ENCODE results near the gene HTR2C. TPM values are rescaled to one million over a fixed set of nuclear protein-coding genes. Genes with fewer than 3 reads are reported as not detected.
"Not testable (repeated sequence)": the region's sequence is repeated elsewhere in the genome, so short reads cannot be mapped to it uniquely, and the experiment has no call there.

HTR2C gene
- total and polyA plus RNA-seq, 4 experiments from 2014 or later = not detected

GRCh38 chrX:114584983-114585842 is 1.3 kb downstream of the HTR2C start:
- DNase-seq = no peak
- H3K4me3 ChIP-seq (ENCODE audit: low read length in 2 of 2) = no peak overlapping the region
- CTCF ChIA-PET (ENCODE audit: partially characterized antibody) = no interaction called here
- no peak overlapping the region for H3K27ac ChIP-seq (ENCODE audit: low read depth, low read length)
- Mint-ChIP-seq H3K4me1 (peaks cover 0 to 2% (median 0%) of the 10 kb centered on the region in 4 donors), H3K27ac (peak overlapping the region in 1 of 7 donors; percentile 25), H3K27me3 (peaks cover 2 to 11% of the 10 kb centered on the region in 2 donors), H3K9me3 (peaks cover 0 to 21% (median 7%) of the 10 kb centered on the region in 8 donors), H3K4me3 (no peak overlapping the region), H3K36me3 (no peaks in the 10 kb centered on the region)
- intact Hi-C loops (cut with micrococcal nuclease) = no loop called here
- H3K27me3 ChIP-seq (ENCODE audit: insufficient read depth, low read length) = no peaks in the 10 kb centered on the region
- no peaks in the 10 kb centered on the region for H3K36me3 ChIP-seq (ENCODE audit: insufficient read depth, low read length)
- POLR2A ChIA-PET (ENCODE audit: partially characterized antibody) = no interaction called here
- no peaks in the 10 kb centered on the region for H3K9me3 ChIP-seq (ENCODE audit: control insufficient read depth in 1 of 2, low read length in 2 of 2)
- H3K4me1 ChIP-seq (ENCODE audit: insufficient read depth, low read length) = no peaks in the 10 kb centered on the region

- POLR2A ChIA-PET (ENCODE audit: partially characterized antibody) = no interaction called here
- Mint-ChIP-seq H3K9me3 (peaks cover 0 to 3% (median 0%) of the 10 kb centered on the region in 8 donors), H3K27ac (no peak overlapping the region), H3K4me3 (no peak overlapping the region), H3K4me1 (no peaks in the 10 kb centered on the region), H3K36me3 (no peaks in the 10 kb centered on the region), H3K27me3 (no peaks in the 10 kb centered on the region)
- Histone ChIP-seq H3K4me3 (ENCODE audit: low read length in 2 of 2) (no peak overlapping the region), H3K27me3 (ENCODE audit: insufficient read depth, low read length) (no peaks in the 10 kb centered on the region), H3K27ac (ENCODE audit: low read depth, low read length) (no peak overlapping the region), H3K36me3 (ENCODE audit: insufficient read depth, low read length) (no peaks in the 10 kb centered on the region), H3K4me1 (ENCODE audit: insufficient read depth, low read length) (no peaks in the 10 kb centered on the region), H3K9me3 (ENCODE audit: control insufficient read depth in 1 of 2, low read length in 2 of 2) (no peaks in the 10 kb centered on the region)
- intact Hi-C loops (cut with micrococcal nuclease) = no loop called here
- DNase-seq = no peak
- CTCF ChIA-PET (ENCODE audit: partially characterized antibody) = no interaction called here
Measured at GRCh38 chrX:114591121-114591520, 7.2 kb downstream of the HTR2C start.

- H3K4me3 ChIP-seq (ENCODE audit: low read length in 2 of 2) = no peak overlapping the region
- H3K27ac Mint-ChIP-seq = no peak overlapping the region
- CTCF ChIA-PET (ENCODE audit: partially characterized antibody) = no interaction called here
- no peaks in the 10 kb centered on the region for H3K4me1 Mint-ChIP-seq
- intact Hi-C loops (cut with micrococcal nuclease) = no loop called here
- no peak for DNase-seq
- H3K36me3 Mint-ChIP-seq = no peaks in the 10 kb centered on the region
- H3K9me3 Mint-ChIP-seq = peaks cover 0 to 2% (median 0%) of the 10 kb centered on the region in 8 donors
- H3K36me3 ChIP-seq (ENCODE audit: insufficient read depth, low read length) = no peaks in the 10 kb centered on the region
- no peaks in the 10 kb centered on the region for H3K27me3 Mint-ChIP-seq
- no peaks in the 10 kb centered on the region for H3K4me1 ChIP-seq (ENCODE audit: insufficient read depth, low read length)
- no peaks in the 10 kb centered on the region for H3K27me3 ChIP-seq (ENCODE audit: insufficient read depth, low read length)
- H3K9me3 ChIP-seq (ENCODE audit: control insufficient read depth in 1 of 2, low read length in 2 of 2) = no peaks in the 10 kb centered on the region
- POLR2A ChIA-PET (ENCODE audit: partially characterized antibody) = no interaction called here
- H3K27ac ChIP-seq (ENCODE audit: low read depth, low read length) = no peak overlapping the region
- H3K4me3 Mint-ChIP-seq = no peak overlapping the region
Measured at GRCh38 chrX:114599305-114599704, 15.4 kb downstream of the HTR2C start.

- H3K27ac Mint-ChIP-seq = no peak overlapping the region
- DNase-seq = no peak
Measured at GRCh38 chrX:114599911-114600310, 16.0 kb downstream of the HTR2C start.

GRCh38 chrX:114606619-114607018 is 22.7 kb downstream of the HTR2C start:
- DNase-seq; H3K36me3 Mint-ChIP-seq; H3K27me3 ChIP-seq (ENCODE audit: insufficient read depth, low read length); POLR2A ChIA-PET (ENCODE audit: partially characterized antibody); H3K9me3 Mint-ChIP-seq; H3K27me3 Mint-ChIP-seq; intact Hi-C loops (cut with micrococcal nuclease); H3K27ac ChIP-seq (ENCODE audit: low read depth, low read length); H3K4me3 Mint-ChIP-seq; H3K4me1 ChIP-seq (ENCODE audit: insufficient read depth, low read length); H3K4me3 ChIP-seq (ENCODE audit: low read length in 2 of 2); H3K9me3 ChIP-seq (ENCODE audit: control insufficient read depth in 1 of 2, low read length in 2 of 2); H3K36me3 ChIP-seq (ENCODE audit: insufficient read depth, low read length); CTCF ChIA-PET (ENCODE audit: partially characterized antibody); H3K4me1 Mint-ChIP-seq; H3K27ac Mint-ChIP-seq: not testable (repeated sequence)

More at GRCh38 chrX:114599911-114600310, 16.0 kb downstream of the HTR2C start:
- no peaks in the 10 kb centered on the region for H3K9me3 ChIP-seq (ENCODE audit: control insufficient read depth in 1 of 2, low read length in 2 of 2)
- CTCF ChIA-PET (ENCODE audit: partially characterized antibody) = no interaction called here
- H3K4me1 ChIP-seq (ENCODE audit: insufficient read depth, low read length) = no peaks in the 10 kb centered on the region
- Mint-ChIP-seq H3K9me3 (peaks cover 0 to 2% (median 0%) of the 10 kb centered on the region in 8 donors), H3K36me3 (no peaks in the 10 kb centered on the region), H3K4me3 (no peak overlapping the region), H3K4me1 (no peaks in the 10 kb centered on the region), H3K27me3 (no peaks in the 10 kb centered on the region)
- no peaks in the 10 kb centered on the region for H3K36me3 ChIP-seq (ENCODE audit: insufficient read depth, low read length)
- H3K27ac ChIP-seq (ENCODE audit: low read depth, low read length) = no peak overlapping the region
- intact Hi-C loops (cut with micrococcal nuclease) = no loop called here
- H3K27me3 ChIP-seq (ENCODE audit: insufficient read depth, low read length) = no peaks in the 10 kb centered on the region
- POLR2A ChIA-PET (ENCODE audit: partially characterized antibody) = no interaction called here
- no peak overlapping the region for H3K4me3 ChIP-seq (ENCODE audit: low read length in 2 of 2)

- ChIA-PET POLR2A (ENCODE audit: partially characterized antibody) (no interaction called here), CTCF (ENCODE audit: partially characterized antibody) (no interaction called here)
- no peak overlapping the region for H3K4me3 ChIP-seq (ENCODE audit: low read length in 2 of 2)
- intact Hi-C loops (cut with micrococcal nuclease) = no loop called here
- no peaks in the 10 kb centered on the region for H3K36me3 ChIP-seq (ENCODE audit: insufficient read depth, low read length)
- Mint-ChIP-seq H3K9me3 (peaks cover 0 to 2% (median 0%) of the 10 kb centered on the region in 8 donors), H3K27me3 (no peaks in the 10 kb centered on the region), H3K4me1 (no peaks in the 10 kb centered on the region), H3K27ac (no peak overlapping the region), H3K36me3 (no peaks in the 10 kb centered on the region), H3K4me3 (no peak overlapping the region)
- H3K27ac ChIP-seq (ENCODE audit: low read depth, low read length) = no peak overlapping the region
- no peaks in the 10 kb centered on the region for H3K27me3 ChIP-seq (ENCODE audit: insufficient read depth, low read length)
- peak in 4 of 5 donors; percentile 16 to 30 (median 20) for DNase-seq
- H3K4me1 ChIP-seq (ENCODE audit: insufficient read depth, low read length) = no peaks in the 10 kb centered on the region
- no peaks in the 10 kb centered on the region for H3K9me3 ChIP-seq (ENCODE audit: control insufficient read depth in 1 of 2, low read length in 2 of 2)
Measured at GRCh38 chrX:114611018-114611619, 27.2 kb downstream of the HTR2C start.

GRCh38 chrX:114615765-114616164 is 31.9 kb downstream of the HTR2C start:
- Mint-ChIP-seq H3K27me3 (no peaks in the 10 kb centered on the region), H3K27ac (no peak overlapping the region), H3K36me3 (no peaks in the 10 kb centered on the region), H3K4me1 (no peaks in the 10 kb centered on the region), H3K9me3 (peaks cover 0 to 2% (median 0%) of the 10 kb centered on the region in 8 donors), H3K4me3 (no peak overlapping the region)
- Histone ChIP-seq H3K27ac (ENCODE audit: low read depth, low read length) (no peak overlapping the region), H3K27me3 (ENCODE audit: insufficient read depth, low read length) (no peaks in the 10 kb centered on the region), H3K4me3 (ENCODE audit: low read length in 2 of 2) (no peak overlapping the region), H3K9me3 (ENCODE audit: control insufficient read depth in 1 of 2, low read length in 2 of 2) (no peaks in the 10 kb centered on the region), H3K36me3 (ENCODE audit: insufficient read depth, low read length) (no peaks in the 10 kb centered on the region), H3K4me1 (ENCODE audit: insufficient read depth, low read length) (no peaks in the 10 kb centered on the region)
- intact Hi-C loops (cut with micrococcal nuclease) = no loop called here
- DNase-seq = no peak
- ChIA-PET CTCF (ENCODE audit: partially characterized antibody) (no interaction called here), POLR2A (ENCODE audit: partially characterized antibody) (no interaction called here)

Measured in CD4-positive, alpha-beta memory T cell (primary cell).